ENCODE measurements around the gene FBXL7.

Gene FBXL7

DNA sequence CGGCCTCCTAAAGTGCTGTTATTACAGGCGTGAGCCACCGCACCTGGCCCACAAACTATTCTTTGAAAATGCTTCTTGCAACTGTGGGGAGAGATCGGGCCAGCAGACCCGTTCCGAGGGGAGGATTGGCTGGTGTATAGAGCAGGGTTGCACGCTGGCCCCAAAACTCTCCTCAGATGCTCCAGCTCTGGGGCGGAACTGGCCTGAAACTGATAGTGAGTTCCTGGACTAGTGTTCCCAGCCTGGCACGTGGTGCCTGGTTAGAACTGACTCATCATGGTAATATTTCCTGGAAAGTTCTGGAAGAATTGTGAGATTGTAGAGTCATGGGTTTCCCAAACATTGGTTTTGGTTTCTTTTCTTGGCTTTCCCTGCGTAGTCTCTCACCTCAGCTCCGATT, 120.5 kb downstream of the FBXL7 start:
- no peak for DNase-seq

DNA sequence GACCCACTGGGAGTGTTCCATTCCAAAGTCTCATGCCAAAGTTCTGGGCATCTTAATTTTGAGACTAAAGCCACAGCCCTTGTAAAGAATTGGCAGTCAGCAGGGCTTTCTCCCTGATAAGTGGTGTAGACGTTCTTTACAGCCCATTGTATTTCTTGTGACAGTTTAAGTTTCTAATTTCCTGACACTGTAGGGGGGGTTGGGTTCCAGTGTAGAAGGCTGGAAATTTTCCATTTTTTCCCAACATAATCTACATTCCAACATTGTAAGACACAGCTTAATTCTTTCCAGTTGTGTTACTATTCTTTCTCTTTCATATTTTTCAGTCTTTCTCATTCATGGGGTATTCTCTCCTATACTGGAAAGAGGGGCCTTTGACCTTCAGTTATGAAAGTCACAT, 121.1 kb downstream of the FBXL7 start:
- no peak for DNase-seq

DNA sequence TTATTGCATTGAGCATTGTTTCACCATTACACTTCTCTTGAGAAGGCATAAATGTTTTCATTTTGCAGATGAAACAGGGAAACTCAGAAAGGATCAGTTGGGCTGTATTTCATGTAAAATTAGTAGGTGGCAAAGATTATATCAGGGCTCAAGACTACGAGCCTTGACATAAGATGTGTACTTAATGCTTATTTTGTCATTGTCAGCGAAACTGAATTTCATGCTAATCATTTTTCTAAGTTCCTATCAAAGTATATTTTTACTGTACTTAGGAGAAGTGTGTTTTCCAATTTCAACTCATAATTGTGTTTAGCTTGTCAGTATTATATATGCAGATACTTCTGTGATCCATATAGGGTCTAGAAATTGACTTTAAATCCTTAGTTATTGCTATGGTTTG, 123.8 kb downstream of the FBXL7 start:
- DNase-seq: no peak

DNA sequence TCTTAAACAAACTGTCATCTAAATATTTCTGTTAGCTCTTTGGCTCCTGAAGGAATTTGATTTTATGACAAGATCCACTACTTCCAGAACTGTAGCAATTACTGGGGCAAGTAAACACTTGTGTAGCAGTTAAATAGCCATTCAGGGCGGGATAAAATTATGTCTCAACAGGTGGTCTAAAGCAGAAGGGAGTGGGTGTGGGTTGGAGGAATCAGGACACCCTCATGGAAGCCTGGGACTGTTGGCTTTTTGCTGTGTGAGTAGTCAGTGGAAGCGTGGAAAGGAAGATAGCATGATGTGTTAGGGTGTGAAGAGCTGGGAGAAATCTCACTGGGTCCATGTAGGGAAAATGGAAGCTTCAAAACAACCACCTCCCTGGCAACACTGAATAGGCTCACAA, 127.1 kb downstream of the FBXL7 start:
- DNase-seq: no peak

DNA sequence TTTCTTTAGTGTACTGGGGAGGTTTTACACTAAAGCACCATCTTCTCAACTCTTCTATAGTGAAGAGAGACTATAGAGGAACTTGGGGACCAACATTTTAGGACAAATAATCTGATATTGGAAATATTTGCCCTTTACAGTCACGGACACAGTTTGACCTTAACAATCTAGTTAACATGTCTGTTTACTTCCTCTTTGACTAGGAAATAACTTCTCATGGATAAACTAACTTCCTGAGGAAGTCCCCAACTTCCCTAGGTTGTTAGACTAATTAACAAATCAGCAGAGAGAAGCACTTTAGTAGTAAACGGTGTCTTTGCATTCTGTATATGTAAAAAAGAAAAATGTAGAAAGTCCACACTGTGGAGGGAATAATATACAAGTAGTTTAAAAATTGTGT, 127.7 kb downstream of the FBXL7 start:
- no peak for DNase-seq

DNA sequence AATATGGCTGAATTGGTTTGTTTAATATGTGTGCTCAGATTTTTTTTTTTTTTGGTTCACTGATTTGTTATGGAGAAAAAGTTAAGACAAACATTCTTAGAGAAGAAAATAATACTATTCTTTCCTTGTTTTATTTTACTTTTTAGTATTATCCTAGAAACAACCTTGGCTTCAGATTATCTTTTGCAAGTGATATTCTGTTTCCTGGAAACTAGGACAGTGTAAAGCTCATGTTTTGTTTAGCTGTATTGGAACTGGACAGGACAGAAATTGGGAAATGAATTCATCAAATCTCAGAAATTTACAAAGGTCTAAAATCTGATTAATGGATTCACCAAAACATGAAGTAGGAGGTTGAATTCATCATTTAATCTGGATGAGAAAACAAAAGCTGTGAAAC, 130.5 kb downstream of the FBXL7 start:
- no peak for DNase-seq

DNA sequence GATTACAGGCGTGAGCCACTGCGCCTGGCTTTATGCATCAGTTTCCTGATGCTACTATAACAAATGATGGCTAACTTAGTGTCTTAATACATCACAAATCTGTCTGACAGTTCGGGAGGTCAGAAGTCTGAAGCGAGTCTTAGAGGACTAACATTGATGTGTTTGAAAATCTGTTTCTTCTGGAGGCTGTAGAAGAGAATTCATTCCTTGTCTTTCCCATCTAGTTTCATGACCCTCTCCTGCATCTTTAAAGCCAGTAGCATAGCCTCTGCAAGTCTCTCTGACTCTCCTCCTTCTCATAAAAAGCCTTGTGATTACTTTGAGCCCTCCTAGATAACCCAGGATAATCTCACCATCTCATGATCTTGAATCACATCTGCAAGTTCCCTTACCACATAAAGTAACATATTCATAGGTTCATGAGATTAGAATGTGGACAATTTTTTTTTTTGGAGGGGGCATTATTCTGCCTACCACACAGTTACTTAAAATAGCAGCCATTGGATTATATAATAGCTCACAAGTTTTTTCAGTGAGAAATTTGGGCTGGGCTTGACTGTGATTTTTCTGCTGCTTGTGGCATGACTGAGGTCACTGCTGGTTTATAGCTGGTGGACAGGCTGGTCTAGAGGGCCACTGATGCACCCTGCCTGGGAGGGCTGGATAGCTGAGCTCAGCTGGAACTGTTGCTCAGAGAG, 134.8 kb downstream of the FBXL7 start:
- DNase-seq: no peak

DNA sequence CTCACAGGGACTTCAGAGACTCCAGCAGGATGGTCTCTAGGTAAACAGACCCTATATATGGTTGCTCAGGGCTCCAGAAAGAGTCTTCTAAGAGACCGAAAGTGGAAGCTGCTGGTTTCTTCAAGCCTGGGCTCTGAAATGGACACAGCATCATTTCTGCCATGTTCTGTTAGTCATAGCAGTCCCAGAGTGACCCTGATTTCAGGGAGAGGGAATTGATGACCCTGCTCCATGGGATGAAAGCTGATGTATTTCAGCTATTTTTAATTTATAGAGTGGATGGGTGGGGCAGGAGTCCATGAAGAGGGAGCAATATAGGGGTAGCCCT, 135.3 kb downstream of the FBXL7 start:
- no peak for DNase-seq

DNA sequence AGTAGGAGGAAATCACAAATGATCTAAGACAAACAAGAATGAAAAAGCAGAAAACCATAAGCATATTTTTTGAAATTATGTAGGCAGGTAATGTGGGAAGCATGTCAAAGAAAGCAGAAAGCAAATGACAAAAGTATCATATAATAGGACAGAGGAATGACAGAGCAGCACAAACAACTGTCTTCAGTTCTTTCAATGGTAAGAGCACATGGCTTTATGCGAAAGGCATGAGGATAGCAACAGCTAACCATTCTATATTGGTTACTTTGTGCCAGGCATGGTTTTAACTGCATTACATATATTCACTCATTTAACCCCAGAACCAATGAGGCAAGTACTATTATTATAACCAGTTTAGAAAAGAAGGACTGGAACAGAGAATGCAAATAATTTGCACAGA, 137.4 kb downstream of the FBXL7 start:
- no peak for DNase-seq

DNA sequence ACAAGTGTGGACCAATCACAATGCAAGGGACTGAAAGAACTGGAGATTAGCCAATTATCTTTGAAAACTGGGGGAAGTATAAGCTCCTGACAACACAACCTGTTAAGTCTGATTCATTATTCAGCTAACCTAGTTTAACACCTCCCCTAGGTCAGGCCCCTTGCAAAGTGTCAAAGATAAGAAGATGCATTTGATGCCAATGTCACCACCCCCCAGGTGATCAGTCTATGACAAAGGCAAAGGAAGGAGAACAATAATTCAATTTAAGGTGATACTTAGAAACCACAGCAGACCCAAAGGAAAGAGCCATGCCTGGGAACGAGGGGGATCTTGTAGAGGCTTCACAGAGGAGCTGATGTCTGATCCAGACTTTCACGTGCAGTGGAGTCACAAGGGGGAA, 137.9 kb downstream of the FBXL7 start:
- no peak for DNase-seq

DNA sequence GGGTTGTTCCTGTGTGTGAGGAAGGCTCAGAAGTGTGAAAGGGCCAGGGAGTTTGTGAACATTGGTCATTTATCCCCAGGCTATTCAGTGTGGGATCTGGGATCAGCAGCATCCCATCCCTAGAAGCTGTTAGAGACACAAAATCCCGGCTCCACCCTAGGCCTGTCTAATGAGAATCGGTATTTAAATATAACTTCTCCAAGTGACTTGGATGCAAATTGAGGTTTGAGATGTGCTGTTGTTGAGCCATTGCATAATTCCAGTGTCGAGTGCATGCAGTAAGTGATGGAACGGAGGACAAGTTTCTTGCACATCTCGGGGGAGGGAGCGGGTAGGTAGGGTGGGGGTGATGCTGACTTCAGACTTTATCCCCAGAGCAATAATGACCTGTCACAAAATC, 138.3 kb downstream of the FBXL7 start:
- DNase-seq: no peak

DNA sequence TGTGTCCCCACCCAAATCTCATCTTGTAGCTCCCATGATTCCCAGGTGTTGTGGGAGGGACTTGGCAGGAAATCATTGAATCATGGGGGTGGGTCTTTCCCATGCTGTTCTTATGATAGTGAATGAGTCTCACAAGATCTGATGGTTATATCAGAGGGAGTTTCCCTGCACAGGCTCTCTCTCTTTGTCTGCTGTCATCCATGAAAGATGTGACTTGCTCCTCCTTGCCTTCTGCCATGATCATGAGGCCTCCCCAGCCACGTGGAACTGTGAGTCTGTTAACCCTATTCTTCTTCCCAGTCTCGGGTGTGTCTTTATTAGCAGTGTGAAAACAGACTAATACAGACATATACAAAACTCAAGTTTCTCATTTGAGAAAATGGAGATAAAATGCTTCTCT, 139.3 kb downstream of the FBXL7 start:
- no peak for DNase-seq

DNA sequence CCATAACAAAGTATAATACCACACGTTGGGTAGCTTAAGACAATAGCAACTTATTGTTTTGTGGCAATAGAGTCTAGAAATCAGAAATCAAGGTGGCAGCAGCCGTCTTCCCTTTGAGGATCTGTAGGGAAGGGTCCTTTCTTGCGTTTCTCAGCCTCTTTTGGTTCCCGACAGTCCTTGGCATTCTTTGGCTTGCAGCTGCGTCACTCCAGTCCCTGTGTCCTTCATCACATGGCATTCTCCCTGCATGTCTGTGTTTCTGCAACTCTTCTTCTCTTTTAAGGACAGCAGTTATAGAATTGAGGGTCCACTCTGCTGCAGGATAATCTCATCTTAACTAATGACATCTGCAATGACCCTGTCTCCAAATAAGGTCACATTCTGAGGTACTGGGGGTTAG, 140.1 kb downstream of the FBXL7 start:
- DNase-seq: no peak

DNA sequence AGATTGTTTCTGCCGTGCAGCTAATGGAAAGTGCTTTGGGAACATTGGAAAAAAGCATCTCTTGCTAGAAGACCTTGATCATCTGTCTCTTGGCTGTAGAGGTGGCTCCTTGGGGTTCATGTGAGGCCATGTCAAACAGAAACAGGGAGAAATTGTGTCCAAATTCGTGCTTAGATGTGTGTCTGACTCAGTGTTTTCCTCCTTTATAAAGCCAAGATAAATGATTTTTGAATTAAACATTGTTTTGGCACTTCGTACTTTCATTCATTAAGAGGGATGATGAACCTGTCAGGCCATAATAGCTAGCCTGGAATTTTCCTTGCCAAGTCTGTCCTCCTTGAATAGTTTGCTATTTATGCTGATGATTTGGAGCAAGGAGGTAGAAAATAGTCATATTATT, 143.8 kb downstream of the FBXL7 start:
- no peak for DNase-seq

DNA sequence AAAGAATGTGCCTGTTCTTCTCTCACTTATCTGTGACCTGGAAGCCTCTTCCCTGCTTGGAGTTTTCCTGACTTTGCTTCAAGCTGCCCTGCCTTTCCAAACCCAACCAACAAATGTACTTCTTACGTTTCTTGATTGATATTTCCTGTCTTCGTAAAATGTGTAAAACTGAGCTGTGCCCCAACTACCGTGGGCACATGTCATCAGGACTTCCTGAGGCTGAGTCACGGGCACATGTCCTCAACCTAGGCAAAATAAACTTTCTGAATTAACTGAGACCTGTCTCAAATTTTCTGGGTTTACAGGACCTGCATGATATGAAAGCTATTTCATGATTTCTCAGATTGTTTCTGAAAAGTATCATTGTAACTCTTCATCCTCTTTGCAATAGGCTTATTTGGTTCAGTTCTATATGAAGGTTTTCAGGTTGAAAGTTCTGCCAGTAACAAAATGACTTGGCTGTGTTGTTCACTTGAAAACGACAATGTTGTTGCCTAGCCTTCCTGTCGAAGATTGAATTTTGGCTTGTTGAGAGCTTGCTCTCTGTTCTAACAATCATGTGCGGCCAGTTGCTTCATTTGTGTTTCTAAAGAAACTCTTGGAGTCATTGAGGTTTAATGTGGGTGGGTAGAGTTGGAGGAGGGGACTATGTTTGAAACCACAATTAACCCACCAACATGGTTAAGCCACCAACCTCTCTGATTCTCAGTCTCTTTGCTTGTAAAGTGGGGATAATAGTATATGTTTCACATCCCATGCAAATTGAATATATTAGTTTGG, 145.6 kb downstream of the FBXL7 start:
- DNase-seq: no peak

DNA sequence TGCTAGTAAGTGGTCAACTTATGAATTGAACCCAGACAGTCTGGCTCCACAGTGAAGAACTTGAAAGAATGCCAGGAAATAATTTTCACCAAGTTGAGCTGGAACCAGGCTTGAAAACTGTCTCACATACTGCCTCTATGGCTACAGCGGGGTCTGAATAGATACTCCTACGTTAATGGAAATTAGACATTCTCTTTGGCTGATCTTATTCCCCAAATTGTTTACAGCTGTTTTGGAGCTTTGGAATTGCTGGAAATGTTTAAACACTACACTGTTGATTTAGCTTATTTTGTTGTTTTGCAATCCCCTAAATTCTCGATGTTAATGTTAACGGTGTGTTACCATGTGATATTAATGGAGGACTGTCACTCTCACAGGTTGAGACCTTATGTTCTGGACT, 146.4 kb downstream of the FBXL7 start:
- no peak for DNase-seq

DNA sequence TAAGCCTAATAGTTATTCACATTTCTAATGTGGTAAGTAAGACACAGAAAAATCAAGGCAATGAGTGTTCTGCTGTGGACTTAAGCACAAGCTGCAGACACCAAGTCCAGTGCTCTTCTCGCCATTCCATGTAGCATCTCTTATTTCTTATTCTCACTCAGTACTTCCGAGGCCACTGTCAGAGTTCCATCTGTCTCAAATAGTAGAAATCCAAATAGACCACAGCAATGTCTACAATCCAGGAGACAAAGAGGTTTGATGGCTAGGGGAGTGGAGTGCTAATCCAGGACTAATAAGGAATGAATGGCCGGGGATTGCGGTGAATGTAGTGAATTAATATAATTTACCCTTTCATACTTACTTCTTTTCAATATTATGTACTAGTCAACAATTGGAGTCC, 147.3 kb downstream of the FBXL7 start:
- DNase-seq: no peak

DNA sequence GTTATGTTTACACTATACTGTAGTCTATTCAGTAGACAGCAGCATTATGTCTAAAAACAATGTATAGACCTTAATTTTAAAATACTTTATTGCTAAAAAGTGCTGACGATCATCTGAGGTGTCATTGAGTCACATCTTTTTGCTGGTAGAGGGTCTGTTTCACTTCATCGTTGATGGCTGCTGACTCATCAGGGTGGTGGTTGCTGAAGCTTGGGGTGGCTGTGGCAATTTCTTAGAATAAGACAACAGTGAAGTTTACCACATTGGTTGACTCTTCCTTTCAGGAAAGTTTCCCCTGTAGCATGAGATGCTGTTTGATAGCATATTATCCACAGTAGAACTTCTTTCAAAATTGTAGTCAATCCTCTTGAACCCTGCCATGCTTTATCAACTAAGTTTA, 150.3 kb downstream of the FBXL7 start:
- DNase-seq: no peak

DNA sequence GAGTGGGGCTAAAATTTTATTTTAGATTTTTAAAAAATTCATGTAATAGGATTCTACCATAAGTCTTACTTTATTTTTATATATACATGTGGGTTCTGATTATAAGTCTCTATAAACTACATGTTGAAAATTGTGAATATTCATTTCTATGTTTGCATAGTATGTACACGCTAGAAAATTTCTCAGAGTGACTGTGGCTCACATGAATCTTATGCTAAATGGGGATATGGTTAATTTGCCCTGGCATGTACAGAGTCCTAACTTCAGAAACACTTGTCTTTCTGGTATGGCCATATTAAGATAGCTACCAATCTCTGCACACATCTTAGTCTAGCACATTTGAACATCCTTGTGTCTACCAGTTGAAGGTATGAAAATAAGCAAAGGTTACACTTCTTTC, 154.8 kb downstream of the FBXL7 start:
- DNase-seq: no peak

DNA sequence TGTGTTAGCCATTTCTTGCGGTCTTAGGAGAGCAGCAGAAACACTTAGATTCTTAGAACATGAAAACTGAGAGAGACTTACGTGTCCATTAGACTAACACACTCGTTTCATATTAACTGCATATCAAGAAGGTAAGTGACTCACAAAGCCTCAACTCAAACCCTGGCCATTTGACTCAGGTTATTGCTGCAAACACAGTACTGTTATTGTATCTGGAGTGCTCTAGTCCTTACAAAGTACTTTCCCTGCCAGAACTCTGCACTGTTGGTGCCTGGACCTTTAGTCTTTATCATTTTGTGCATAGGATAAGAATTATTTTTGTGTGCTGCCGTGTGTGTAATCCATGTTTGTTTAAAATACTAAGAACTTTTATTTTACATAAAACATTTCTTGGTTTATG, 155.7 kb downstream of the FBXL7 start:
- DNase-seq: no peak

DNA sequence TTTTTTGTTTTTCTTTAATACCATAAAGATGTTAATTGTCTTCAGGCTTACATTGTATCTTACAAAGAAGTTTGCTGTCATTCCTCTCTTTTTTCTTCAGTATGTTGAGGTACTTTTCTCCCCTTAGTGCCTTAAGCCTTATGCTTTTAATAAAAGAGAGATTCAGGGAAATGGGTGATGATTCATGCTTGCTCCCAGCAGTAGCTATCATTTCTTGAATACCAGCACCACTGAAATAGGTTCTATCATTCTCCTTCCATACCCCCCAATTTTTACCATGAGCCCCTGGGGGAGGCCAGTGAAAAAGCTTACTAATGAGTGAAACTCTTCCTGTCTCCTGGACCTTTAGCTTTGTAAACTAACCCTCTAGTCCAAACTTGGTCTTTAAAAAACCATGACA, 165.0 kb downstream of the FBXL7 start:
- no peak for DNase-seq

DNA sequence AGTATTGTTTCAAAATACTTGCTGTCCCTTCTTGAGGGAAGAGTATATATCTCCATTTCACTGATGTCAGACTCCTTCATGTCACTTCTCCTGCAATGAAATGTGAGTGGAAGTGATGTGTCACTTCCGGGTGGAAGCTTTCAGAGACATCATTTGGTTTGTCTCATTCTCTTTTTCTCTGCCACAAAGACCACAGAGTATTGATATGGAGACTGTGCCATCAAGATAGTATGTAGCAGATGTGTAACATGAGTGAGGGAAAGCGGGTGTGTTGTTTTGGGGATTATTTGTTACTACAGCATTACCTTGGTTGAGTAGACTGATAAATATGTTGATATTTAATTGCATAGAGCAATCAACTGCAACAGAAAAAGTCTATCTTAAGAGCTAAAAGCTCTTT, 169.8 kb downstream of the FBXL7 start:
- no peak for DNase-seq

DNA sequence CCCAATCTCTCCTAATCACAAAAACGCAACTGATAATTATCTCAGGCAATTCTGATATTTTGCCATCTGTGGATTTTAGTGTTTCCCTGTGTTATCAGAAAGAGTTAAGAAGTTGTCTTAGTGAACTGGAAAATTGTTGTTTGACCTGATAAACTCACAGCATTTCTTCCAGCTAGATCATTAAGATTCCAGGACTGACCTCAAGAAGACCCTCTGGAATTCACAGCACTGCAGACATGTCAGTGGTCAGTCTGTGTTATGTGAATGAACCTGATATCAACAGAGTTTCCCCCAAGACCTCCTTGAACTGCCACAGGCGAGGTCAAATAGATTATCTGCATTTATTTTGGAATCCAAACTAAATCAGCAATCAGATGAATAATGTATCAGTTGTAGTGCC, 174.7 kb downstream of the FBXL7 start:
- DNase-seq: no peak

DNA sequence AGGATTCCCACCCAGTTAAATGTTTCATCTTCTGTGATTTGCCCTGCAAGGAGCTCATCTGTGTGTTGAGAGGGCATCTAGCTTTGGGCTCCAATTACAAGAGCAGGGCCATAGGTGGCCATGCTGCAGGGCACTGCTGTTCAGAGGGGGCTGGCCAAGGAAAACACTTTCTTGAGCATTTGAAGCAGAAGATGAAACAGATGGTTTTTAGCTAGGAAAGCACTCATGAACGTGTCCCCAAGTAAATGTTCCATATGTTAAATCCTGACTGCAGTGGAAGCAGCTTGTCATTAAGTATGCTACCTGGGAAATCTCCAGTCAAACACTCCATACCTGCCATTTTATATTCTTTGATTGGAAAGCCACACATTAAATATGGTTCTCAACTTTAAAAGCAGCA, 176.6 kb downstream of the FBXL7 start:
- no peak for DNase-seq

DNA sequence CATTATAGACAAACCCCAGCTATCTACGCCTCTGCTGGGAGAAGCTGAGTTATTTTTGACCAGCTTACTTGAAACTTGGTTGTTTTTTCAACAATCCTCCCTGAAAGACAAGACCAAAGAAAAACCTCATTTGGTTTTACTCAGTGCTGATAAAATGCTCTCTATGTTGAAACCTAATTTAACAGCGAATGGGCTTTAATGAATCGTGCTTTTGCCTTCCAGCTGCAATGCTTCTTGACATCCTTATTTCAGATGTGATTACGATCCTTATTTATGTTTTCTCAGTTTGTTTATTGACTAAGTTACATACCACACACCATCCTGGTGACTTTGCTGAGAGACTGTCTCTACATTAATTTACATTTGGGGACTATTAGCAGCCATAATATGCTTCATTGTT, 179.2 kb downstream of the FBXL7 start:
- no peak for DNase-seq

Data from cortex of kidney (tissue), 1 donor.